Measurements from ENCODE around the gene HDAC9. TPM values are rescaled to one million over a fixed set of nuclear protein-coding genes. Genes with fewer than 3 reads are reported as not detected.

Gene HDAC9
- total RNA-seq, 1 experiment from 2014 or later, result 31.9 TPM

- no peaks in the 10 kb centered on the region for H3K27me3 ChIP-seq (replicated peaks; ENCODE audit: insufficient read depth, low read depth, low read length, poor library complexity)
- CTCF ChIA-PET, result interaction anchor here (0.6 kb wide), 1 partner anchor 338 kb away, joined by 8 read pairs; no protein-coding TSS in a partner anchor
- TF ChIP-seq CTCF (conservative IDR thresholded peaks at IDR 0.05; ENCODE audit: low read depth, low read length) (no peak), EZH2 (IDR thresholded peaks at IDR 0.05; ENCODE audit: borderline replicate concordance, low read depth, low read length, poor library complexity, severe bottlenecking) (no peak)
- H3K4me1 ChIP-seq (ENCODE audit: insufficient read depth, low read length, poor library complexity, severe bottlenecking), result peaks cover 5% of the 10 kb centered on the region
- DNase-seq (ENCODE audit: low spot score), result peak; percentile 65
- no peaks in the 10 kb centered on the region for H3K9me3 ChIP-seq (ENCODE audit: low read depth, low read length, poor library complexity, severe bottlenecking)
- H3K27ac ChIP-seq (ENCODE audit: low read depth, low read length, poor library complexity, severe bottlenecking), result peak overlapping the region; percentile 79
- H3K4me3 ChIP-seq (ENCODE audit: low read depth, low read length, poor library complexity, severe bottlenecking), result no peak overlapping the region
- POLR2A ChIA-PET (ENCODE audit: low non-redundant PET), result no interaction called here
- intact Hi-C loops (cut with micrococcal nuclease; ENCODE audit: unreplicated experiment), result loop anchor here (5.0 to 10.0 kb wide), 4 partner anchors 119 to 431 kb away; no protein-coding TSS in a partner anchor
- no TSS peak for BruUV-seq (replicated peaks)
- no peaks in the 10 kb centered on the region for H3K36me3 ChIP-seq (ENCODE audit: insufficient read depth, low read length, poor library complexity, severe bottlenecking)
Observed at GRCh38 chr7:18786196-18786727, 290.7 kb downstream of the HDAC9 start.

GRCh38 chr7:18786796-18787195, 291.2 kb downstream of the HDAC9 start:
- Histone ChIP-seq H3K9me3 (ENCODE audit: low read depth, low read length, poor library complexity, severe bottlenecking) (no peaks in the 10 kb centered on the region), H3K4me3 (ENCODE audit: low read depth, low read length, poor library complexity, severe bottlenecking) (no peak overlapping the region), H3K27me3 (replicated peaks; ENCODE audit: insufficient read depth, low read depth, low read length, poor library complexity) (no peaks in the 10 kb centered on the region), H3K36me3 (ENCODE audit: insufficient read depth, low read length, poor library complexity, severe bottlenecking) (no peaks in the 10 kb centered on the region), H3K27ac (ENCODE audit: low read depth, low read length, poor library complexity, severe bottlenecking) (peak overlapping the region; percentile 79), H3K4me1 (ENCODE audit: insufficient read depth, low read length, poor library complexity, severe bottlenecking) (peaks cover 5% of the 10 kb centered on the region)
- ChIA-PET POLR2A (ENCODE audit: low non-redundant PET) (no interaction called here), CTCF (no interaction called here)
- peak; percentile 63 for DNase-seq (ENCODE audit: low spot score)
- no TSS peak for BruUV-seq (replicated peaks)
- TF ChIP-seq EZH2 (IDR thresholded peaks at IDR 0.05; ENCODE audit: borderline replicate concordance, low read depth, low read length, poor library complexity, severe bottlenecking) (no peak), CTCF (conservative IDR thresholded peaks at IDR 0.05; ENCODE audit: low read depth, low read length) (no peak)
- intact Hi-C loops (cut with micrococcal nuclease; ENCODE audit: unreplicated experiment), result loop anchor here (5.0 to 10.0 kb wide), 4 partner anchors 119 to 432 kb away; no protein-coding TSS in a partner anchor

GRCh38 chr7:18788026-18788425, 292.5 kb downstream of the HDAC9 start:
- DNase-seq (ENCODE audit: low spot score), result peak; percentile 77
- no TSS peak for BruUV-seq (replicated peaks)
- H3K9me3 ChIP-seq (ENCODE audit: low read depth, low read length, poor library complexity, severe bottlenecking), result no peaks in the 10 kb centered on the region
- peak overlapping the region; percentile 32 for H3K27ac ChIP-seq (ENCODE audit: low read depth, low read length, poor library complexity, severe bottlenecking)
- ChIA-PET POLR2A (ENCODE audit: low non-redundant PET) (interaction anchor here (0.6 kb wide), 1 partner anchor 127 kb away, joined by 4 read pairs; no protein-coding TSS in a partner anchor), CTCF (no interaction called here)
- peaks cover 5% of the 10 kb centered on the region for H3K4me1 ChIP-seq (ENCODE audit: insufficient read depth, low read length, poor library complexity, severe bottlenecking)
- intact Hi-C loops (cut with micrococcal nuclease; ENCODE audit: unreplicated experiment), result loop anchor here (5.0 to 10.0 kb wide), 4 partner anchors 121 to 433 kb away; no protein-coding TSS in a partner anchor
- TF ChIP-seq CTCF (conservative IDR thresholded peaks at IDR 0.05; ENCODE audit: low read depth, low read length) (no peak), EZH2 (IDR thresholded peaks at IDR 0.05; ENCODE audit: borderline replicate concordance, low read depth, low read length, poor library complexity, severe bottlenecking) (no peak)
- H3K27me3 ChIP-seq (replicated peaks; ENCODE audit: insufficient read depth, low read depth, low read length, poor library complexity), result no peaks in the 10 kb centered on the region
- H3K36me3 ChIP-seq (ENCODE audit: insufficient read depth, low read length, poor library complexity, severe bottlenecking), result no peaks in the 10 kb centered on the region
- no peak overlapping the region for H3K4me3 ChIP-seq (ENCODE audit: low read depth, low read length, poor library complexity, severe bottlenecking)
